ENCODE measurements around the gene C12orf50.
"Not testable (repeated sequence)": the region's sequence is repeated elsewhere in the genome, so short reads cannot be mapped to it uniquely, and the experiment has no call there.

C12orf50 gene

GRCh38 chr12:87981495-87981894 is 47.7 kb downstream of the C12orf50 start:
- H3K4me3 ChIP-seq (ENCODE audit: control insufficient read depth, low read depth, low read length) = no peak overlapping the region
- DNase-seq (ENCODE audit: low read depth) = peak; percentile 69
- TF ChIP-seq CTCF (conservative IDR thresholded peaks at IDR 0.05; ENCODE audit: control insufficient read depth, insufficient read depth, low read depth, low read length) = no peak

DNA sequence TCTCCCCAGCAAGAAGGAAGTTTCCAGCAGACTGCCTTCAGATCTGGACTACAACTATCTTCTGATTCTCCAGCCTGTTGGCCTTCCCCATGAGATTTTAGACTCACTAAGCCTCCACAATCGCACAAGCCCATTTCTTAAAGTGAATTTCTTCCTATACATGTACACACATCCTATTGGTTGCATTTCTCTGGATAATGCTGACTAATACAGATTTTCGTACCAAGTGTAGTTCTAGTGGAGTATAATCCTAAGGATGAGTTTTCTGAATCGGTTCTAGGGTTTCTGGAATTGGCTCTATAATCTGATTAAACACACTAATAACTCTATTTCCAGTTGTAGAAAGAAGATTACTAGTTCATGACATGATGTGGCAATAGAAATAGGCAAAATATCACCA is 53.3 kb downstream of the C12orf50 start:
- no peak for TF ChIP-seq CTCF (conservative IDR thresholded peaks at IDR 0.05; ENCODE audit: control insufficient read depth, insufficient read depth, low read depth, low read length)
- H3K4me3 ChIP-seq (ENCODE audit: control insufficient read depth, low read depth, low read length) = no peak overlapping the region
- no peak for DNase-seq (ENCODE audit: low read depth)

DNA sequence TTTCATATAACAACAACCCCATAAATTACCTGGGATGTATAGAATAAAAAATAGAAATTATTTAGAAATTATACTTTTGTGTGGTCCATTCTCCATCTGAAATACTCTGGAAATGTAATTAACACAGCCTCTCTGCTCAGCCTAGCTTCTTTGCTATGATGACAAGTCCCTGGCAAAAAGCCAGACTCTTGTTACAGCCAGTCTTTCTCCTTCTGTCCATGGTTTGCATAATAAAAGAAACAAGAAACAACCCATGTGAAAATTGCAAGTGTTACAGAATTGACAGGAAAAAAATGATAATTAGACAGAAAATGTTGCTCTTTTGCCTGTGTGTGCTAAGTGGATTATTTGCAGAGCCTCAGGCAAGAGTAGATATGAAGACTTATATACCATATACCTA is 61.3 kb downstream of the C12orf50 start:
- no peak overlapping the region for H3K4me3 ChIP-seq (ENCODE audit: control insufficient read depth, low read depth, low read length)
- peak; percentile 19 for DNase-seq (ENCODE audit: low read depth)
- TF ChIP-seq CTCF (conservative IDR thresholded peaks at IDR 0.05; ENCODE audit: control insufficient read depth, insufficient read depth, low read depth, low read length) = no peak

DNA sequence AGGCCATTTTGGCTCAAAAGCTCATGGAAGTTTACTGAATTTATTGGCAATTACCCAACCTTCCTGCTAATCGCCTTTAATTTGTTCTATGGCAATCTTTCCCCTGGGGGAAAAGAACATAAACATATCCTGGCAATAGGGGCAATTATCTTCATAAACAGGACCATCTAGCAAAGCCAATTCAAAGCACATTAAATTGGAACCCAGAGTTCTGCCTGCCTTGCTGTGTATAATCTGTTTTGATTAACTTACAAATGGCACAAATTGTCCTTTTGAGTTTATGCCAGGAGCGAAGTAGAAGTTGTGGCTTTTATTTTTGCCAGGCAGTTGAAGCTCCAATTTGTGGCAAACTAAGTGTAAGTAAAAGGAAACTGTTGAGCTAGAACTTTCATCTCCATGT is 68.6 kb downstream of the C12orf50 start:
- DNase-seq (ENCODE audit: low read depth) = no peak
- H3K4me3 ChIP-seq (ENCODE audit: control insufficient read depth, low read depth, low read length) = no peak overlapping the region
- TF ChIP-seq CTCF (conservative IDR thresholded peaks at IDR 0.05; ENCODE audit: control insufficient read depth, insufficient read depth, low read depth, low read length) = no peak

DNA sequence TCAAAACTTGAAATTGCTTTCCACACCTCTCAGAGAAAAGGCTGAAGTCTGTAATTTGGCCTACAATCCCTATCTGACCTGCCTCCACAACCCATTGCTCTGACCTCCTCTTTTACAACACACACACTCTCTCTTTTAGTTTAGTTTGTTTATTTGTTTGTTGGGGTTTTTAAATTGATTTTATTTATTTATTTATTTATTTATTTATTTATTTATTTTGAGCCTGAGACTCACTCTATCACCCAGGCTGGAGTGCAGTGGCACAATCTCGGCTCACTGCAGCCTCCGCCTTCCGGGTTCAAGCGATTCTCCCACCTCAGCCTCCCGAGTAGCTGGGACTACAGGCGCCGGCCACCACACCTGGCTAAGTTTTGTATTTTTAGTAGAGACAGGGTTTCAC is 75.2 kb downstream of the C12orf50 start:
- H3K4me3 ChIP-seq (ENCODE audit: control insufficient read depth, low read depth, low read length); DNase-seq (ENCODE audit: low read depth): not testable (repeated sequence)

DNA sequence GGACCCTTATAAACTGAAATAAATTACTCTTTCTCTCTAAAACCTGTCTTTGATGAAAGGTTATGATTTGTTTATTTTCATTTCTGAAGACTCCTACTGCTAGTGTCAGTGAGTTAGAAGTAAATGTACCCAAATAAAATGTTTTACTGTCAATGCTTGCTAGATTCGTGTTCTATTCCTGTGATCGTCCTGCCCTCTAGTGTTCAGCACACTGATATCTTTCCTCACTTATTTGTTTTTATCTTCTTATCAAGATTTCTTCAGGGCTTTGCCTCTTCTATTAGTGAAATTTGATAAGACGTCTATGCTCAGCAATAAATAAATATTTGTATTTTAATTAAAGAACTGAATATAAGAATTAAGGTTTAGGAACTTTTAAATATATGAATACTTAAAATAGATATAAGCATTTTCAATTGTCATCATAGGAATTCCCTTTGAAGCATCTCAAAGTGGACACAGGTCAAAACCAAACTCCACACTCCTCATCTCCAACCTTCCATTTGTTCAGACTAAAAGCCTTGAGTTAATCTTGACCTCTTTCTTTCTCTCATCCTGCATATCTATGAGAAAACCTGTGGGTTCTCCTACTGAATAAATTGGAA is 75.8 kb downstream of the C12orf50 start:
- peak; percentile 61 for TF ChIP-seq CTCF (conservative IDR thresholded peaks at IDR 0.05; ENCODE audit: control insufficient read depth, insufficient read depth, low read depth, low read length)

GRCh38 chr12:87952850-87953249 is 76.4 kb downstream of the C12orf50 start:
- no peak overlapping the region for H3K4me3 ChIP-seq (ENCODE audit: control insufficient read depth, low read depth, low read length)
- no peak for DNase-seq (ENCODE audit: low read depth)
- no peak for TF ChIP-seq CTCF (conservative IDR thresholded peaks at IDR 0.05; ENCODE audit: control insufficient read depth, insufficient read depth, low read depth, low read length)

More for the DNA sequence above, 75.8 kb downstream of the C12orf50 start:
- DNase-seq (ENCODE audit: low read depth) = peak; percentile 60
- H3K4me3 ChIP-seq (ENCODE audit: control insufficient read depth, low read depth, low read length) = no peak overlapping the region
